GM23338 (cell line): ENCODE data around the gene FIGN. TPM values are rescaled to one million over a fixed set of nuclear protein-coding genes. Genes with fewer than 3 reads are reported as not detected.

Experiments
- ATAC-seq: fragments of 200-7000 bp; cut with Tn5 transposase; 3 replicates; pipeline ENCODE4 v1.9.1; 2020
- DNase-seq: peaks from one replicate; pipeline ENCODE4 v3.0.0-alpha.2; 2015; ENCODE audit warnings: low spot score
- H2AFZ ChIP-seq: fragments of 200-600 bp; sonication (generic); 2 replicates; pipeline ENCODE4 v1.8.0; 2016; ENCODE audit warnings: antibody characterized with exemption, mild to moderate bottlenecking, moderate library complexity
- H3F3A ChIP-seq: fragments of 200-600 bp; sonication (generic); replicated peaks from 2 replicates; pipeline ENCODE4 v1.8.0; 2017; ENCODE audit warnings: antibody characterized with exemption, mixed run types, low read depth
- H3K27ac ChIP-seq: fragments of 200-600 bp; sonication (generic); 2 replicates; pipeline ENCODE4 v1.6.1; 2016; ENCODE audit warnings: low read depth
- H3K27me3 ChIP-seq: fragments of 200-600 bp; sonication (generic); 2 replicates; pipeline ENCODE4 v1.8.0; 2016; ENCODE audit warnings: mild to moderate bottlenecking, mixed run types, moderate library complexity; ENCODE audit not compliant: insufficient read depth
- H3K36me3 ChIP-seq: fragments of 200-600 bp; sonication (generic); 2 replicates; pipeline ENCODE4 v1.8.0; 2016; ENCODE audit warnings: mild to moderate bottlenecking; ENCODE audit not compliant: insufficient read depth
- H3K4me1 ChIP-seq: fragments of 200-600 bp; sonication (generic); 2 replicates; pipeline ENCODE4 v1.8.0; 2016; ENCODE audit warnings: mild to moderate bottlenecking, moderate library complexity; ENCODE audit not compliant: insufficient read depth
- H3K4me2 ChIP-seq: fragments of 200-600 bp; sonication (generic); 2 replicates; pipeline ENCODE4 v1.7.1; 2017; ENCODE audit warnings: mixed run types
- H3K4me3 ChIP-seq: fragments of 200-600 bp; sonication (generic); 2 replicates; pipeline ENCODE4 v1.6.1; 2016; ENCODE audit warnings: mixed run types
- H3K79me2 ChIP-seq: fragments of 200-600 bp; sonication (generic); replicated peaks from 2 replicates; pipeline ENCODE4 v1.8.0; 2017; ENCODE audit warnings: mild to moderate bottlenecking; ENCODE audit not compliant: insufficient read depth
- H3K9me2 ChIP-seq: fragments of 200-600 bp; sonication (generic); 2 replicates; pipeline ENCODE4 v1.8.0; 2017; ENCODE audit not compliant: insufficient read depth
- H4K20me1 ChIP-seq: fragments of 200-600 bp; sonication (generic); replicated peaks from 2 replicates; pipeline ENCODE4 v1.8.0; 2017; ENCODE audit warnings: mild to moderate bottlenecking; ENCODE audit not compliant: insufficient read depth
- H3K27ac Mint-ChIP-seq: 2 replicates; pipeline ENCODE4 v1.8.0; 2020; ENCODE audit warnings: inconsistent platforms, mild to moderate bottlenecking, moderate library complexity, mixed read lengths
- H3K27me3 Mint-ChIP-seq: 3 replicates; pipeline ENCODE4 v1.8.0; 2022; ENCODE audit warnings: low read depth, mild to moderate bottlenecking, moderate library complexity, mixed read lengths, inconsistent platforms; ENCODE audit not compliant: insufficient read depth, poor library complexity
- H3K36me3 Mint-ChIP-seq: 3 replicates; pipeline ENCODE4 v1.8.0; 2021; ENCODE audit warnings: low read depth, mild to moderate bottlenecking, inconsistent platforms, moderate library complexity, mixed read lengths
- H3K4me1 Mint-ChIP-seq: 3 replicates; pipeline ENCODE4 v1.8.0; 2020; ENCODE audit warnings: mild to moderate bottlenecking, inconsistent platforms, mixed read lengths
- H3K4me3 Mint-ChIP-seq: 3 replicates; pipeline ENCODE4 v1.8.0; 2021; ENCODE audit warnings: moderate library complexity, mild to moderate bottlenecking, inconsistent platforms, mixed read lengths
- H3K9me3 Mint-ChIP-seq: 3 replicates; pipeline ENCODE4 v1.8.0; 2020; ENCODE audit warnings: moderate library complexity, mild to moderate bottlenecking, inconsistent platforms, mixed read lengths
- EZH2 ChIP-seq: fragments of 200-600 bp; sonication (generic); IDR thresholded peaks from one replicate; pipeline ENCODE4 v1.8.0; 2017; ENCODE audit warnings: antibody characterized with exemption, mild to moderate bottlenecking, low read depth; ENCODE audit not compliant: unreplicated experiment
- EZH2phosphoT487 ChIP-seq: fragments of 200-600 bp; sonication (generic); IDR thresholded peaks from one replicate; pipeline ENCODE4 v1.8.1; 2018; ENCODE audit warnings: antibody characterized with exemption; ENCODE audit not compliant: unreplicated experiment
- JUNB ChIP-seq: IDR thresholded peaks from one replicate; pipeline ENCODE4 v1.6.1; 2016; ENCODE audit warnings: antibody characterized with exemption; ENCODE audit not compliant: unreplicated experiment
- NANOG ChIP-seq: IDR thresholded peaks from 2 replicates; pipeline ENCODE4 v1.6.1; 2016; ENCODE audit warnings: antibody characterized with exemption, borderline replicate concordance
- STAT1 ChIP-seq: IDR thresholded peaks from one replicate; pipeline ENCODE4 v1.6.1; 2016; ENCODE audit warnings: antibody characterized with exemption; ENCODE audit not compliant: unreplicated experiment
- ZNF331 ChIP-seq: fragments of 250-450 bp; sonication (Bioruptor Pico); IDR thresholded peaks from 2 replicates; pipeline ENCODE4 v1.5.0; 2020; ENCODE audit warnings: low read depth, mild to moderate bottlenecking, moderate library complexity
- polyA plus RNA-seq: library from polyadenylated mRNA; unstranded; fragments of >200 nt; fragmentation: Nextera tagmentation; extraction: Ambion mirVana; gene quantifications from 2 replicates; pipeline ENCODE4 v1.2.1, GENCODE V29; 2016
- total RNA-seq: library from RNA; depleted of rRNA; stranded (reverse); fragments of >200 nt; shearing (Covaris generic); gene quantifications from 2 replicates; pipeline ENCODE4 v1.2.3, GENCODE V29; 2014
- TF ChIP-seq, protein P1 (sequence below): fragments of 250-450 bp; sonication (Bioruptor Pico); IDR thresholded peaks from 2 replicates; pipeline ENCODE4 v1.5.0; 2020; ENCODE audit warnings: mild to moderate bottlenecking, moderate library complexity
- TF ChIP-seq, protein P2 (sequence below), 2 experiments: fragments of 200-600 bp in 1 of 2; sonication (generic) in 1 of 2; conservative IDR thresholded peaks; 2 replicates each; pipeline versions ENCODE4 v1.5.1 to v1.6.1; 2016 to 2017; ENCODE audit warnings: antibody characterized with exemption in 2 of 2, low read depth in 2 of 2, mild to moderate bottlenecking in 2 of 2, moderate library complexity in 1 of 2

Gene FIGN
- total and polyA plus RNA-seq, 2 experiments from 2014 or later: 17.2 to 23.6 TPM

DNA sequence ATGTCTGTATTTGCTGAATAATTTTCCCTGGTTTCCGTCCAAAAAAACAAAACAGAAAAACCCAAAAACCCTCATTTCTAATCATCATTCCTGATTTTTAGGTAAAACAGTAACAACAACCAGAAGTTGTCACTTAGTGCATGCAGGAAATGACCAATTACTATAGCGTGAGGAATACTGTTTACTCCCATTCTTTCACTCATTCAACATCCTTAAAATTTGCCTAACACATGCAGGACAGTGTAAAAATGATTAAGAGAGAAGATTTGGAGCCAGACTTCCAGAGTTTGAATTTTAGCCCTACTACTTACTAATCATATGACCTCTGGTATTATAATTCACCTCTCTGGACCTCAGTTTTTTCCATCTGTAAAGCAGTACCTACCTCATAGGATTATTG lies 83.1 kb downstream of the FIGN start:
- Histone ChIP-seq H2AFZ (no peak overlapping the region), H3K27me3 (no peaks in the 10 kb centered on the region), H4K20me1 (no peaks in the 10 kb centered on the region), H3K4me3 (no peak overlapping the region), H3K4me2 (peak overlapping the region; percentile 30; the same call in 1 of the 2 replicates), H3K27ac (no peak overlapping the region), H3K79me2 (peaks cover 31% of the 10 kb centered on the region; the same call in 1 of the 2 replicates), H3K4me1 (peaks cover 46% of the 10 kb centered on the region), H3K36me3 (no peaks in the 10 kb centered on the region), H3K9me2 (no peaks in the 10 kb centered on the region), H3F3A (no peaks in the 10 kb centered on the region)
- no peak for ATAC-seq
- DNase-seq: no peak
- Mint-ChIP-seq H3K27me3 (no peaks in the 10 kb centered on the region), H3K4me1 (peaks cover 43% of the 10 kb centered on the region), H3K27ac (peak overlapping the region; percentile 42), H3K4me3 (no peak overlapping the region), H3K36me3 (no peaks in the 10 kb centered on the region), H3K9me3 (no peaks in the 10 kb centered on the region)
- TF ChIP-seq EZH2phosphoT487 (no peak), NANOG (0 out of 2 replicates have a peak, but pooled peaks have one; percentile 7)

DNA sequence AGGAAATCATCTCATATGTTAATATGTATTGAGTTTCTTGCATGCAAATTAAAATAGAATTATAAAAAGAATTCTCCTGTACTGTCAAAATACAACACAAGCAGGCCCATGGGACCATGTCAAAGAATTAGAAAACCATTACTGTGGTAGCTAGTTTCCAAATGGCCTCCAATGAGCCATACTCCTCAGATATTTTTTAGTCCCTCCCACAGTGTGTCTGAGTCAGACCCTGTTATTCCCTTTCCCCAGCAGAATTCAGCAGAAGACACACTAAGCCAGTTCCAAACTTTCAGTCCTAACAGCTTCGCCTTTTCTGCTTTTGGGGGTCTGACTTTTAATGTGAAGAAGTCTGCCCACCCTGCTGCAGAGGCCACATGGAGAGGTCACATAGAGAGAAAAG lies 86.7 kb downstream of the FIGN start:
- Histone ChIP-seq H3K27me3 (no peaks in the 10 kb centered on the region), H4K20me1 (no peaks in the 10 kb centered on the region), H3K27ac (no peak overlapping the region), H3K9me2 (no peaks in the 10 kb centered on the region), H3K4me2 (no peak overlapping the region), H3K4me3 (no peak overlapping the region), H3K4me1 (peaks cover 63% of the 10 kb centered on the region), H3F3A (no peaks in the 10 kb centered on the region), H2AFZ (no peak overlapping the region), H3K36me3 (no peaks in the 10 kb centered on the region), H3K79me2 (peaks cover 29% of the 10 kb centered on the region)
- Mint-ChIP-seq H3K36me3 (no peaks in the 10 kb centered on the region), H3K27me3 (no peaks in the 10 kb centered on the region), H3K9me3 (no peaks in the 10 kb centered on the region), H3K27ac (no peak overlapping the region), H3K4me1 (peaks cover 39% of the 10 kb centered on the region), H3K4me3 (no peak overlapping the region)
- DNase-seq (no peak), ATAC-seq (no peak)
- TF ChIP-seq, protein P1, sequence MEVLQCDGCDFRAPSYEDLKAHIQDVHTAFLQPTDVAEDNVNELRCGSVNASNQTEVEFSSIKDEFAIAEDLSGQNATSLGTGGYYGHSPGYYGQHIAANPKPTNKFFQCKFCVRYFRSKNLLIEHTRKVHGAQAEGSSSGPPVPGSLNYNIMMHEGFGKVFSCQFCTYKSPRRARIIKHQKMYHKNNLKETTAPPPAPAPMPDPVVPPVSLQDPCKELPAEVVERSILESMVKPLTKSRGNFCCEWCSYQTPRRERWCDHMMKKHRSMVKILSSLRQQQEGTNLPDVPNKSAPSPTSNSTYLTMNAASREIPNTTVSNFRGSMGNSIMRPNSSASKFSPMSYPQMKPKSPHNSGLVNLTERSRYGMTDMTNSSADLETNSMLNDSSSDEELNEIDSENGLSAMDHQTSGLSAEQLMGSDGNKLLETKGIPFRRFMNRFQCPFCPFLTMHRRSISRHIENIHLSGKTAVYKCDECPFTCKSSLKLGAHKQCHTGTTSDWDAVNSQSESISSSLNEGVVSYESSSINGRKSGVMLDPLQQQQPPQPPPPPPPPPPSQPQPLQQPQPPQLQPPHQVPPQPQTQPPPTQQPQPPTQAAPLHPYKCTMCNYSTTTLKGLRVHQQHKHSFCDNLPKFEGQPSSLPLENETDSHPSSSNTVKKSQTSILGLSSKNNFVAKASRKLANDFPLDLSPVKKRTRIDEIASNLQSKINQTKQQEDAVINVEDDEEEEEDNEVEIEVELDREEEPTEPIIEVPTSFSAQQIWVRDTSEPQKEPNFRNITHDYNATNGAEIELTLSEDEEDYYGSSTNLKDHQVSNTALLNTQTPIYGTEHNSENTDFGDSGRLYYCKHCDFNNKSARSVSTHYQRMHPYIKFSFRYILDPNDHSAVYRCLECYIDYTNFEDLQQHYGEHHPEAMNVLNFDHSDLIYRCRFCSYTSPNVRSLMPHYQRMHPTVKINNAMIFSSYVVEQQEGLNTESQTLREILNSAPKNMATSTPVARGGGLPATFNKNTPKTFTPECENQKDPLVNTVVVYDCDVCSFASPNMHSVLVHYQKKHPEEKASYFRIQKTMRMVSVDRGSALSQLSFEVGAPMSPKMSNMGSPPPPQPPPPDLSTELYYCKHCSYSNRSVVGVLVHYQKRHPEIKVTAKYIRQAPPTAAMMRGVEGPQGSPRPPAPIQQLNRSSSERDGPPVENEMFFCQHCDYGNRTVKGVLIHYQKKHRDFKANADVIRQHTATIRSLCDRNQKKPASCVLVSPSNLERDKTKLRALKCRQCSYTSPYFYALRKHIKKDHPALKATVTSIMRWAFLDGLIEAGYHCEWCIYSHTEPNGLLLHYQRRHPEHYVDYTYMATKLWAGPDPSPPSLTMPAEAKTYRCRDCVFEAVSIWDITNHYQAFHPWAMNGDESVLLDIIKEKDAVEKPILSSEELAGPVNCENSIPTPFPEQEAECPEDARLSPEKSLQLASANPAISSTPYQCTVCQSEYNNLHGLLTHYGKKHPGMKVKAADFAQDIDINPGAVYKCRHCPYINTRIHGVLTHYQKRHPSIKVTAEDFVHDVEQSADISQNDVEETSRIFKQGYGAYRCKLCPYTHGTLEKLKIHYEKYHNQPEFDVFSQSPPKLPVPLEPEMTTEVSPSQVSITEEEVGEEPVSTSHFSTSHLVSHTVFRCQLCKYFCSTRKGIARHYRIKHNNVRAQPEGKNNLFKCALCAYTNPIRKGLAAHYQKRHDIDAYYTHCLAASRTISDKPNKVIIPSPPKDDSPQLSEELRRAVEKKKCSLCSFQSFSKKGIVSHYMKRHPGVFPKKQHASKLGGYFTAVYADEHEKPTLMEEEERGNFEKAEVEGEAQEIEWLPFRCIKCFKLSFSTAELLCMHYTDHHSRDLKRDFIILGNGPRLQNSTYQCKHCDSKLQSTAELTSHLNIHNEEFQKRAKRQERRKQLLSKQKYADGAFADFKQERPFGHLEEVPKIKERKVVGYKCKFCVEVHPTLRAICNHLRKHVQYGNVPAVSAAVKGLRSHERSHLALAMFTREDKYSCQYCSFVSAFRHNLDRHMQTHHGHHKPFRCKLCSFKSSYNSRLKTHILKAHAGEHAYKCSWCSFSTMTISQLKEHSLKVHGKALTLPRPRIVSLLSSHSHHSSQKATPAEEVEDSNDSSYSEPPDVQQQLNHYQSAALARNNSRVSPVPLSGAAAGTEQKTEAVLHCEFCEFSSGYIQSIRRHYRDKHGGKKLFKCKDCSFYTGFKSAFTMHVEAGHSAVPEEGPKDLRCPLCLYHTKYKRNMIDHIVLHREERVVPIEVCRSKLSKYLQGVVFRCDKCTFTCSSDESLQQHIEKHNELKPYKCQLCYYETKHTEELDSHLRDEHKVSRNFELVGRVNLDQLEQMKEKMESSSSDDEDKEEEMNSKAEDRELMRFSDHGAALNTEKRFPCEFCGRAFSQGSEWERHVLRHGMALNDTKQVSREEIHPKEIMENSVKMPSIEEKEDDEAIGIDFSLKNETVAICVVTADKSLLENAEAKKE: no peak
- no peak for TF ChIP-seq JUNB
- no peak for TF ChIP-seq ZNF331 (CRISPR knock-in tag)
- TF ChIP-seq, protein P2, sequence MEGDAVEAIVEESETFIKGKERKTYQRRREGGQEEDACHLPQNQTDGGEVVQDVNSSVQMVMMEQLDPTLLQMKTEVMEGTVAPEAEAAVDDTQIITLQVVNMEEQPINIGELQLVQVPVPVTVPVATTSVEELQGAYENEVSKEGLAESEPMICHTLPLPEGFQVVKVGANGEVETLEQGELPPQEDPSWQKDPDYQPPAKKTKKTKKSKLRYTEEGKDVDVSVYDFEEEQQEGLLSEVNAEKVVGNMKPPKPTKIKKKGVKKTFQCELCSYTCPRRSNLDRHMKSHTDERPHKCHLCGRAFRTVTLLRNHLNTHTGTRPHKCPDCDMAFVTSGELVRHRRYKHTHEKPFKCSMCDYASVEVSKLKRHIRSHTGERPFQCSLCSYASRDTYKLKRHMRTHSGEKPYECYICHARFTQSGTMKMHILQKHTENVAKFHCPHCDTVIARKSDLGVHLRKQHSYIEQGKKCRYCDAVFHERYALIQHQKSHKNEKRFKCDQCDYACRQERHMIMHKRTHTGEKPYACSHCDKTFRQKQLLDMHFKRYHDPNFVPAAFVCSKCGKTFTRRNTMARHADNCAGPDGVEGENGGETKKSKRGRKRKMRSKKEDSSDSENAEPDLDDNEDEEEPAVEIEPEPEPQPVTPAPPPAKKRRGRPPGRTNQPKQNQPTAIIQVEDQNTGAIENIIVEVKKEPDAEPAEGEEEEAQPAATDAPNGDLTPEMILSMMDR (conservative IDR thresholded peaks at IDR 0.05; ENCODE audit: low read depth in 2 of 2): no peak
- TF ChIP-seq EZH2: no peak
- TF ChIP-seq EZH2phosphoT487: no peak
- no peak for TF ChIP-seq STAT1
- TF ChIP-seq NANOG: no peak
